ENCODE results near the gene HSD3B7. TPM values are rescaled to one million over a fixed set of nuclear protein-coding genes. Genes with fewer than 3 reads are reported as not detected.

HSD3B7 gene
- total RNA-seq, 1 donor from 2014 or later = 8.2 TPM

DNA sequence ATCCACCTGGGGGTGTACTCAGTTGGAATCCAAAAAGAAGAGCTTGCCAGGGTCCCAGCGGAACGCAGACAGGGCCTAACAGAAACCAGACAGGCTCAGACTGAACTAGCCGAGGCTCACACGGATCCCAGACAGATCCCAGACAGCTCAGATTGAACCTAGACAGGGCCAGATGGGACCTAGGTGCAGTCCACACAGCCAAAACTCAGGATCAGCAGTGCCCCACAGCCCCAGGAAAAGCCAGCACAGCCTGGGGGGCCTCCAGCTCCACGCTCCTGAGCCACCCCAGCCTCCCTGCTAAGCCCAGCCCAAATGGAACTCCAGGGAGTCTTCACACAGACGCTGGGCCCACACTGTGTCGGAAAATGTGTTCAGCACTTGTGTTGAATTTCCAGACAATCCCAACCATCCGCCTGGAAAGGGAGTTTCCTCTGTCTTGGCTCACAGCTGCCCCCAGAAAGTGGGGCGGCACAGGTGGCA lies 17.9 kb downstream of the HSD3B7 start:
- H3K27me3 ChIP-seq (ENCODE audit: control insufficient read depth, insufficient read depth, low read length) = no peaks in the 10 kb centered on the region
- DNase-seq (ENCODE audit: low read depth) (no peak), FAIRE-seq (no peak)
- TF ChIP-seq, protein P1, sequence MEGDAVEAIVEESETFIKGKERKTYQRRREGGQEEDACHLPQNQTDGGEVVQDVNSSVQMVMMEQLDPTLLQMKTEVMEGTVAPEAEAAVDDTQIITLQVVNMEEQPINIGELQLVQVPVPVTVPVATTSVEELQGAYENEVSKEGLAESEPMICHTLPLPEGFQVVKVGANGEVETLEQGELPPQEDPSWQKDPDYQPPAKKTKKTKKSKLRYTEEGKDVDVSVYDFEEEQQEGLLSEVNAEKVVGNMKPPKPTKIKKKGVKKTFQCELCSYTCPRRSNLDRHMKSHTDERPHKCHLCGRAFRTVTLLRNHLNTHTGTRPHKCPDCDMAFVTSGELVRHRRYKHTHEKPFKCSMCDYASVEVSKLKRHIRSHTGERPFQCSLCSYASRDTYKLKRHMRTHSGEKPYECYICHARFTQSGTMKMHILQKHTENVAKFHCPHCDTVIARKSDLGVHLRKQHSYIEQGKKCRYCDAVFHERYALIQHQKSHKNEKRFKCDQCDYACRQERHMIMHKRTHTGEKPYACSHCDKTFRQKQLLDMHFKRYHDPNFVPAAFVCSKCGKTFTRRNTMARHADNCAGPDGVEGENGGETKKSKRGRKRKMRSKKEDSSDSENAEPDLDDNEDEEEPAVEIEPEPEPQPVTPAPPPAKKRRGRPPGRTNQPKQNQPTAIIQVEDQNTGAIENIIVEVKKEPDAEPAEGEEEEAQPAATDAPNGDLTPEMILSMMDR (IDR thresholded peaks at IDR 0.05; ENCODE audit: insufficient read depth, low read length, severe bottlenecking) = no peak
- H3K4me3 ChIP-seq (ENCODE audit: low read depth, low read length) = no peak overlapping the region
- no peaks in the 10 kb centered on the region for H3K36me3 ChIP-seq (ENCODE audit: control insufficient read depth, insufficient read depth, low read length)

GRCh38 chr16:31003744-31004143 lies 18.7 kb downstream of the HSD3B7 start:
- no peaks in the 10 kb centered on the region for H3K27me3 ChIP-seq (ENCODE audit: control insufficient read depth, insufficient read depth, low read length)
- TF ChIP-seq, protein P1 (IDR thresholded peaks at IDR 0.05; ENCODE audit: insufficient read depth, low read length, severe bottlenecking) = no peak

DNA sequence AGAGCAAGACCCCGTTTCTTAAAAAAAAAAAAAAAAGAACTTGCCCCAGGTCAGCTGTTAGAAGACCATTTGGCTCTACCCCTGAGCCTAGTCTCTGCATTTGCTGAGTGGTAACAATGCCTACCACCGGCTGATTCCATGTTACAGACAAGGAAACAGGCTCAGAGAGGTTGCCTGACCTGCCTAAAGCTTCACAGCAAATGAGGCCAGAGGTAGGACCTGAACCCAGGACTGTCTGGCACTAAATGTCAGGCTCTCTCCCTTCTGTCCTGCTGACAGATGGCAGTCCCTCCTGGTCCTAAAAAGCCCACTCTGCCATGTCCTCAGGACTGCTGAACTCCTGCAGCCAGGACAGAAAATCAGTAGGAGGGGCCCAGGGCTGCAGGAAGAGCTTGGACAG lies 19.7 kb downstream of the HSD3B7 start:
- FAIRE-seq = no peak

More at GRCh38 chr16:31003744-31004143, 18.7 kb downstream of the HSD3B7 start:
- no peak overlapping the region for H3K4me3 ChIP-seq (ENCODE audit: low read depth, low read length)
- H3K36me3 ChIP-seq (ENCODE audit: control insufficient read depth, insufficient read depth, low read length) = no peaks in the 10 kb centered on the region
- DNase-seq (ENCODE audit: low read depth) = no peak
- no peak for FAIRE-seq

DNA sequence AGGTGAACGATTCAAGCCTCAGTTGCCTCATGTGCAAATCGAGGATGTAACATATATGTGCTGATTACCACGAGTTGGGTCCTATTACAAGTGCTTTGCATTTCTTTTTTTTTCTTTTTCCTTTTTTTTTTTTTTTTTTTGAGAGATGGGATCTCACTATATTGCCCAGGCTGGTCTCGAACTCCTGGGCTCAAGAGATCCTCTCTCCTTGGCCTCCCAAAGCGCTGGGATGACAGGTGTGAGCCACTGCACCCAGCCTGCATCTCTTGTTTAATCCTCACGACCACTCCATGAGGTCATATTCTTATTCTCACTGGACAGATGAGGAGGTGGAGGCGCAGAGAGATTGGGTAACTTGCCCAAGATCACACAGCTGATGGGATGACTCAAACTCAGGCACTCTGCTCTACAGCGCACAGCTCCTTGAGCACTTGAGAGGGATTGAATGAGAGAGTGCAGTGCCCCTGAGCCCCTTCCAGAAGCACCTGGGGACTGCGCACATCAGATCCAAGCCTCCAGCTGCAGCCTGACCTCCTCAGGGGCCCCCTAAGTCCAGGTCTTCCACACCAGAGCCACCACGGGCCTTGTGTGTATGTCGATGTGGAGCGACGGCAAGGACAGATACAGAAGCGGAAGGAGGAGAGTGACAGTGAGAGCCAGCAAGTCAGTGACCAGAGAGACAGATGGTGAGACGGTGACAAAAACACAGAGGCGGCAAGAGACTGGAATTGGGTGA lies 20.5 kb downstream of the HSD3B7 start:
- H3K27me3 ChIP-seq (ENCODE audit: control insufficient read depth, insufficient read depth, low read length) = no peaks in the 10 kb centered on the region
- FAIRE-seq (no peak), DNase-seq (ENCODE audit: low read depth) (no peak)
- no peak overlapping the region for H3K4me3 ChIP-seq (ENCODE audit: low read depth, low read length)
- TF ChIP-seq, protein P1 (IDR thresholded peaks at IDR 0.05; ENCODE audit: insufficient read depth, low read length, severe bottlenecking) = no peak
- no peaks in the 10 kb centered on the region for H3K36me3 ChIP-seq (ENCODE audit: control insufficient read depth, insufficient read depth, low read length)

More for the DNA sequence above, 19.7 kb downstream of the HSD3B7 start:
- Histone ChIP-seq H3K27me3 (ENCODE audit: control insufficient read depth, insufficient read depth, low read length) (no peaks in the 10 kb centered on the region), H3K36me3 (ENCODE audit: control insufficient read depth, insufficient read depth, low read length) (no peaks in the 10 kb centered on the region), H3K4me3 (ENCODE audit: low read depth, low read length) (no peak overlapping the region)
- no peak for DNase-seq (ENCODE audit: low read depth)
- TF ChIP-seq, protein P1 (IDR thresholded peaks at IDR 0.05; ENCODE audit: insufficient read depth, low read length, severe bottlenecking) = no peak

- H3K27me3 ChIP-seq (ENCODE audit: control insufficient read depth, insufficient read depth, low read length) = peaks cover 3% of the 10 kb centered on the region
- FAIRE-seq (no peak), DNase-seq (ENCODE audit: low read depth) (no peak)
- H3K4me3 ChIP-seq (ENCODE audit: low read depth, low read length) = no peak overlapping the region
- TF ChIP-seq, protein P1 (IDR thresholded peaks at IDR 0.05; ENCODE audit: insufficient read depth, low read length, severe bottlenecking) = no peak
- H3K36me3 ChIP-seq (ENCODE audit: control insufficient read depth, insufficient read depth, low read length) = no peaks in the 10 kb centered on the region
Observed at GRCh38 chr16:31006086-31006385, 21.0 kb downstream of the HSD3B7 start.

GRCh38 chr16:31006589-31006988 lies 21.6 kb downstream of the HSD3B7 start:
- TF ChIP-seq, protein P1 (IDR thresholded peaks at IDR 0.05; ENCODE audit: insufficient read depth, low read length, severe bottlenecking) = no peak
- DNase-seq (ENCODE audit: low read depth) = no peak
- H3K4me3 ChIP-seq (ENCODE audit: low read depth, low read length) = no peak overlapping the region
- H3K27me3 ChIP-seq (ENCODE audit: control insufficient read depth, insufficient read depth, low read length) = peaks cover 8% of the 10 kb centered on the region
- H3K36me3 ChIP-seq (ENCODE audit: control insufficient read depth, insufficient read depth, low read length) = no peaks in the 10 kb centered on the region
- no peak for FAIRE-seq

Data from bronchial epithelial cell (primary cell).